Fibroblast of skin of right quadriceps (primary cell): ENCODE results near the gene UVRAG.

Source experiments
- DNase-seq: peaks from one replicate; pipeline ENCODE4 v3.0.0-alpha.2; 2013

Gene UVRAG

DNA sequence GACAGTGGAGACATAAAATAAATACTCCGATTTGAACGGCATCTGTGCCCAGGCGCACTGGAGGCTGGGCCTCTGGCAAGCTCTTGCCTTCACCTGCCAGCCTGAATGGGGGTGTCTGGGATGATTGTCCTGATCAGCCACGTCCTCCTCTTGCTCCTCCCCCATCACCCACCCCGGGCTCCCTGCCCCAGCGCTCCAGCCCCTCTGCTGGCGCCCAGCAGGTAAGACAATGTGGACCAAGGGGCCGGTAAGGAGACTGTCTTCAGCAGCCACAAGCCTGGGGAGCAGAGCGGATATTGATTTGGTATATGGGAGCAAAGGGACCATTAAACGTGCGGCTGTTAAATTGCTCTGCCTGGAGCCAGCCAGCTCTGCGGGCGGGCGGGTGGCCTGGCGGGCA is 366.4 kb downstream of the UVRAG start:
- no peak for DNase-seq

DNA sequence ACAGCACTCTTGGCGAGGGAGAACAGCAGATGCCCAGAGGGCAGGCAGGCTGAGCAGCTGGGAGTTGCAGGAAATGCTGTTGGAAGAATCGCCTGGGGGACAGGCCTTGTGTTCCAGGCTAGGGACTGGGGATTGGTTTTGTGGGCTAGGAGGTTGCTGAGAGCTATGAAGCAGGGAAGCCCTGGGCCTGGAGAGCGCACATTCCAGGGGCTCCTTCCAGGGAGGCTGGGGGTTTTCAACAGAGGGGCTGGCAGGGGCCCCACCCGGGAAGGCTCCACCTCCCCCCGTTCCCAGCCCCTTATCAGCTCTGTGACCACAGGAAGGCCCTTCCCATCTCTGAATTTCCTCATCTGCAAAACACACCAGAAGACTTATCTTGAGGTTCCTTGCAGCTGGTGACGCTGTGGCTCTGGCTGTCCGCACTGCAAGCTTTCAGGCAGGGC is 369.6 kb downstream of the UVRAG start:
- DNase-seq: no peak

DNA sequence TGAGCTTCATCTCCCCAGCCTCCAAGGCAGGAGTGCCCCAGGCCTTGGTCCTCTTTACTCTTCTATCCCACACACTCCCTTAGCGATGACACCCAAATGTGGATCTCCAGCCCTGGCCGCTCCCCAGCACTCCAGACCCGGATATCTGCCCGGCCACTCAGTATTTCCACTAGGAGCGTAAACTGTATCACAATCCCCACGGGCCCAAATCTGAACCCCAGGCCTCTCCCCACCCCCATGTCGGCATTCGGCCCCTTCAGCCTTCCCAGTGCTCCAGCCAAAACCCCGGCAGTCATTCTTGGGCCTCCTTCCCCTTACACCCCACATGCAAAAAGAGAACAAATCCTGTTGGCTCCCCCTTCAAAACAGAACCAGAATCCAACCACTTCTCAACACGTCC is 370.5 kb downstream of the UVRAG start:
- no peak for DNase-seq

DNA sequence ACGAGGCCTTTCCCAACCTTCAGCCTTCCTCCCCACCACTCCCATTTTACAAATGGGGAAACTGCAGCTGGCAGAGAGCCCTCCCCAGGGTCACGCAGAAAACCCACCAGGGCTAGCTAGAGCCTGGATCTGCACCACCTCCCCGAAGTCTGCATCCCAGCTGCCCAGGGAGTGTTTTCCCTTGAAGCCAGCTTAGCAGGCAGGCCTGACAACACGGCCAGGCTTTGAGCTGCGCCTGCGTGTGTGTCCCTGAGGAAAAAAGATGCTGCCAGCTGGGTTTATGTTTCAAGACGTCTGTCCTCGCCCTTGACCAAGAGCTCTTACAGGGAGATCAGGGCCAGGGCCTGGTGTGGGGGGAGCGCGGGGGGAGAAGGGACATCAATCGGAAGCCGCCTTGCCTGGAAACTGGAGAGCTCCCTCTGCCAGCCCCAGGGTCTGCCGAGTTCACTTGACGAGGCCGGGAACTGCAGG is 371.0 kb downstream of the UVRAG start:
- no peak for DNase-seq

DNA sequence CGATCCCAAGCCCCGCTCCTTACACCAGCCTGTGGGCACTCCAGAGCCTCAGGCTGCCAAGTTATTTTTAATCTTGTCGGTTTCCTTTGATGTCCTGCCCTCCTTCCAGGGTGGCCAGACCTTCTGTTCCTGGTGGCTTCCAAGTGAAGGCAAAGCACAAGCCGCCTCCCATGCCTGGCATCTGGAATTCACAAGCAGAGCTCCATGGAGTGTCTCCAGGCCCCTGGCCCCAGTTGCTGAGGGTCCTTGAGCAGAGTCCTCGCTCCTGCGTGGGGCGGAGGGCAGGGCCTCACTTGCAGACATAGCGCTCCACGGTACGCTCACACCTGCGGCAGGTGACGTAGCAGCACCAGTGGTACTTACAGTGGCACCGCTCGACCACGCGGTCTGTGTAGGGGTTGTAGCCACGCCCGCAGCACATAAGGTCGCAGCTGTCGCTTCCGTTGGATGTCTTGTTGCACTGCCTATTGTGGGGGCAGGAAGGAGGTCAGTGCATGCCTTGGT is 371.8 kb downstream of the UVRAG start:
- DNase-seq: no peak

DNA sequence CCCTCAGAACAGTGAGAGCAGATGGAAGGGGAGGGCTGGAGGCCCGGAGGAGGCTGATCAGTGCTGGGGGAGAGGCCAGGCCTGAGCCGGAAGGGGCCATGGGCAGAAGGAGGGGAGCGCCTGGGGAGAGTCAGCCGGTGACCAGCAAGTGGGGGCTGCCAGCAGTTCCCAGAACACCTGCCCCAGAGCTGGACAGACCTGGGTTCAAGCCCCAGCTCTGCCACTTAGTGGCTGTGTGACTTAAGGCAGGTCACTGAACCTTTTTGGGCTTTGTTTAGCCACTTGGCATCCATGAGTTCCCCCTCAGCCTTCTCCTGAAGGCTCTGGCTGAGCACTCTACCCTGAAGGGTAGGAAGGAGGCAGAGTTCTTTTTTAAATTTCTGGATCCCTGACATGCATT is 373.9 kb downstream of the UVRAG start:
- DNase-seq: no peak

DNA sequence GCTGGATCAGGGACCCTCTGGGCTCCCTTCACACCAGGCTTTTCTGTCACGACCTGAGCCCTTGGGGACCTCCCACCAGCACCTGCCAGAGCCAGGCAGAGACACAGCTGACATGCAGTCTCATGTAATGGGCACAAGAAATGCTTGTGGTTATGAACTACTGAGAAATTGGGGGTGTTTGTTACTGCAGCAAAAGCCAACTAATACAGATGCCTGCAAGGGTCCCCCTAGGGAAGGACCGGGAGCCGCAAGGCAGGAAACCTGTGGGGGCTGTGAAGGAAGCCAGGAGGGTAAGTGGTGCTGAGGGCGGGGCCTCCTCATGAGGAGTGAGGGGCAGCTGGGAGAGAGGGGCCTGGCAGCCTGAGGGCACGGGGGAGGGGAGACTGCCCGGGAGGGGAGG is 374.7 kb downstream of the UVRAG start:
- no peak for DNase-seq

DNA sequence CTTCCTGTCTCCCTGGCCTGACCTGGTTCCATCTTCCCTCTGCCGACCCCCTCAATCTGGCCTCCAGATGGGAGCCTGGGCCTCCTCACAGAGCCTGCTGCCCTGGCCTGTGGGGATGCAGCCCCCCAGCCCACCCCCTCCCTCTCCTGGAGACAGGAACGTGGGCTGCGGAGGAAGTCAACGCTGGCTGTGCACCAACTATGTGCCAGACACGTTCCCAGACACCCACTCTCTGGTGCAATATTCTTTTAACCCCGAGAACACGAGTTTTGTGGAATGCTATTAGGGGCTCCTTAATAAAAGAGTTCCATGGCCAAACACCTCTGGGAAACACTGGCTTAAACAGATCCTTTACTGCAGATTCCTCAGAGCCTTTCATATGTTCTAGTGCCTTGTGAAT is 375.4 kb downstream of the UVRAG start:
- DNase-seq: peak; percentile 54
